HEK293T (cell line): ENCODE results near the gene MT1H.

ENCODE experiments used
- CTCF ChIA-PET: fragments of 350-600 bp; formaldehyde crosslinking; extraction: SDS; loops from one replicate; lab custom pipeline; 2021; ENCODE audit warnings: antibody characterized with exemption, inconsistent platforms; lab: Yijun Ruan, JAX
- POLR2A ChIA-PET: fragments of 350-600 bp; formaldehyde crosslinking; extraction: SDS; loops from one replicate; lab custom pipeline; 2020; ENCODE audit warnings: antibody characterized with exemption, inconsistent platforms; lab: Yijun Ruan, JAX
- DNase-seq: peaks from one replicate; pipeline ENCODE4 v3.0.0; 2012; ENCODE audit warnings: mixed read lengths; ENCODE audit errors: extremely low spot score
- ARNT ChIP-seq: fragments of 450-650 bp; IDR thresholded peaks from 2 replicates; pipeline ENCODE4 v1.6.1; 2017; ENCODE audit warnings: mild to moderate bottlenecking
- BHLHE40 ChIP-seq: fragments of 450-650 bp; IDR thresholded peaks from 2 replicates; pipeline ENCODE4 v1.6.1; 2016; ENCODE audit warnings: mild to moderate bottlenecking, moderate library complexity, borderline replicate concordance
- CTBP1 ChIP-seq: fragments of 450-650 bp; IDR thresholded peaks from 2 replicates; pipeline ENCODE4 v1.6.1; 2016; ENCODE audit warnings: borderline replicate concordance
- ELF4 ChIP-seq: fragments of 450-650 bp; IDR thresholded peaks from 2 replicates; pipeline ENCODE4 v1.6.1; 2017; ENCODE audit warnings: antibody characterized with exemption
- FOXA1 ChIP-seq: fragments of 450-650 bp; IDR thresholded peaks from 2 replicates; pipeline ENCODE4 v1.6.1; 2016; ENCODE audit warnings: mild to moderate bottlenecking
- FOXK2 ChIP-seq: fragments of 450-650 bp; IDR thresholded peaks from 2 replicates; pipeline ENCODE4 v1.6.1; 2016; ENCODE audit warnings: mild to moderate bottlenecking
- FOXM1 ChIP-seq: fragments of 450-650 bp; IDR thresholded peaks from 2 replicates; pipeline ENCODE4 v1.6.1; 2017; ENCODE audit warnings: mild to moderate bottlenecking, borderline replicate concordance
- HDGF ChIP-seq: fragments of 450-650 bp; IDR thresholded peaks from 2 replicates; pipeline ENCODE4 v1.6.1; 2017; ENCODE audit warnings: antibody characterized with exemption, borderline replicate concordance
- L3MBTL2 ChIP-seq: fragments of 450-650 bp; conservative IDR thresholded peaks from 2 replicates; pipeline ENCODE4 v1.6.1; 2016; ENCODE audit warnings: mild to moderate bottlenecking
- LEF1 ChIP-seq: fragments of 450-650 bp; IDR thresholded peaks from 2 replicates; pipeline ENCODE4 v1.6.1; 2017; ENCODE audit warnings: mild to moderate bottlenecking, borderline replicate concordance
- NFRKB ChIP-seq: fragments of 450-650 bp; IDR thresholded peaks from 2 replicates; pipeline ENCODE4 v1.6.1; 2016; ENCODE audit warnings: mild to moderate bottlenecking, moderate library complexity
- PKNOX1 ChIP-seq: fragments of 450-650 bp; IDR thresholded peaks from 2 replicates; pipeline ENCODE4 v1.6.1; 2016
- SP1 ChIP-seq: fragments of 450-650 bp; IDR thresholded peaks from 2 replicates; pipeline ENCODE4 v1.6.1; 2017
- SUZ12 ChIP-seq: fragments of 450-650 bp; IDR thresholded peaks from 2 replicates; pipeline ENCODE4 v1.6.1; 2016; ENCODE audit warnings: mild to moderate bottlenecking
- TARDBP ChIP-seq: fragments of 450-650 bp; IDR thresholded peaks from 2 replicates; pipeline ENCODE4 v1.6.1; 2016
- ZNF384 ChIP-seq: fragments of 450-650 bp; IDR thresholded peaks from 2 replicates; pipeline ENCODE4 v1.6.1; 2016

MT1H gene

GRCh38 chr16:56701534-56701933 is 31.9 kb downstream of the MT1H start:
- no peak for TF ChIP-seq PKNOX1
- TF ChIP-seq FOXK2 = no peak
- no peak for TF ChIP-seq FOXM1
- TF ChIP-seq L3MBTL2 = no peak
- TF ChIP-seq FOXA1 = no peak
- no peak for TF ChIP-seq SP1
- TF ChIP-seq TARDBP = no peak
- no peak for TF ChIP-seq SUZ12
- TF ChIP-seq ZNF384 = no peak
- TF ChIP-seq BHLHE40 = no peak
- TF ChIP-seq ARNT = no peak
- no peak for TF ChIP-seq LEF1
- TF ChIP-seq CTBP1 = no peak
- no peak for TF ChIP-seq ELF4
- no peak for TF ChIP-seq HDGF

GRCh38 chr16:56702836-56703235 is 33.2 kb downstream of the MT1H start:
- TF ChIP-seq L3MBTL2 = no peak
- TF ChIP-seq SUZ12 = no peak
- TF ChIP-seq SP1 = no peak
- no peak for TF ChIP-seq HDGF
- TF ChIP-seq FOXA1 = no peak
- TF ChIP-seq ELF4 = no peak
- no peak for TF ChIP-seq ARNT
- no peak for TF ChIP-seq PKNOX1
- TF ChIP-seq LEF1 = no peak
- TF ChIP-seq TARDBP = no peak
- TF ChIP-seq CTBP1 = no peak
- CTCF ChIA-PET = interaction anchor here (1.1 to 2.9 kb wide), 4 partner anchors 91 to 189 kb away, joined by 5 to 15 read pairs (median 9); no protein-coding TSS in a partner anchor
- POLR2A ChIA-PET = interaction anchor here (1.2 to 1.5 kb wide), 2 partner anchors 20 to 94 kb away, joined by 3 to 6 read pairs; partner anchors contain the start of genes MT1X and MT2A
- DNase-seq = no peak

More at GRCh38 chr16:56701534-56701933, 31.9 kb downstream of the MT1H start:
- POLR2A ChIA-PET = interaction anchor here (1.1 to 1.5 kb wide), 4 partner anchors 19 to 251 kb away, joined by 3 to 6 read pairs (median 5); partner anchors contain the start of genes MT1X, MT2A, NUDT21 and OGFOD1
- CTCF ChIA-PET = interaction anchor here (0.6 to 2.9 kb wide), 13 partner anchors 19 to 350 kb away, joined by 3 to 15 read pairs (median 4); partner anchors contain the start of gene MT1X
- no peak for DNase-seq

DNA sequence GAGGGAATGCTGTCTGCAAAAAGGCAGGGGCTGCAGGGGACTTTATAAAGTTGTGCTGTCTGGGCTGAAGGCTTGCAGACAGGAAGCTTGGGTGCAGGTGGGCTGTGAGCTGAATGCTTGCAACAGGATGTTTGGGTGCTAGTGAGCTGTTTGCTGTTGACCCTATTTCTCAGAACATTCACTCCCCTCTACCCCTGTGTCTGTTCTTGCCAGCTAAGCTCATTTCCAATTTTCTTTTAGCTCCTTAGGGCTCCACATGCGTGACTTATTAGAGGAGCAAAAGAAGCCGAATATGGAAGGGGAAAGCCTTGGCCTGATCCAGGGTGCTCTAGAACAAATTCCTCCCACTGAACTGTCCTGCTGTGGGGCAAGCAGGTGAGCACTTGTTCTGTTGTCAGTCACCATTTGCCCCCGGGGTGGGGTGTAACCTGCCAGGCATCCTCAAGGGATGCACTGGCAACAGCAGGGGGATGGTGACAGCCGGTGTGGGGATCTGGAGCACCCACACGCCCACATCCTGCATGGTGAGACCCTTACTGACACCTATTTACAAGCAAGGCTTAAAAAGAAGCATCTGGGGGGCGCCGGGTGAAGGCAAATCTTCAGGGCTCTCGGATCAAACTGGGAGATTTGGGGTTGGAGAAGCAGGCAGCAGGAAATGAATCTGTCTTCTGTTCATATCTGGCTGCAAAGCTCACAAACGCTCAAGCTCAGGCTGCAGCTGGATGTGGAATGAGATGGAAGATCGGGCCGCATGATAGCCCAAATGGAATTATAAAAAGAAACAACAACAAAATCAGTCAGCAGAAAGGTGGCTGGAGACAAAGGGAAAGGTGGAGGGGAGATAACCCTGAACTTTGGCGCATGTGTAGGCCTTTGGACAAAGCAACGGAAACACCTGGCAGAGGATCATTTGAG is 39.2 kb downstream of the MT1H start:
- ChIA-PET POLR2A (interaction anchor here (1.1 to 1.3 kb wide), 2 partner anchors 21 to 27 kb away, joined by 3 to 4 read pairs; partner anchors contain the start of gene MT1X), CTCF (no interaction called here)
- DNase-seq = no peak
- TF ChIP-seq FOXA1 (no peak), BHLHE40 (no peak), HDGF (no peak), L3MBTL2 (no peak), SP1 (no peak), SUZ12 (no peak)

- TF ChIP-seq SP1 = no peak
- no peak for TF ChIP-seq BHLHE40
- TF ChIP-seq CTBP1 = no peak
- TF ChIP-seq ARNT = no peak
- TF ChIP-seq NFRKB = no peak
- TF ChIP-seq SUZ12 = no peak
- TF ChIP-seq HDGF = no peak
- TF ChIP-seq ELF4 = no peak
- no peak for TF ChIP-seq FOXK2
- no peak for TF ChIP-seq TARDBP
- no peak for TF ChIP-seq LEF1
- TF ChIP-seq FOXM1 = no peak
- no peak for TF ChIP-seq FOXA1
- no peak for TF ChIP-seq L3MBTL2
- no peak for TF ChIP-seq ZNF384
- no peak for TF ChIP-seq PKNOX1
- DNase-seq = no peak
- POLR2A ChIA-PET = interaction anchor here (1.1 kb wide), 1 partner anchor 20 kb away, joined by 4 read pairs; no protein-coding TSS in a partner anchor
- CTCF ChIA-PET = no interaction called here
Measured at GRCh38 chr16:56709443-56710040, 39.9 kb downstream of the MT1H start.

GRCh38 chr16:56710181-56710737 is 40.6 kb downstream of the MT1H start:
- DNase-seq = no peak
- TF ChIP-seq TARDBP (no peak), CTBP1 (no peak), L3MBTL2 (no peak), ZNF384 (no peak), NFRKB (no peak), ELF4 (no peak), SP1 (no peak)
- ChIA-PET CTCF (no interaction called here), POLR2A (no interaction called here)
